ENCODE results near the gene PIAS4.
"Not testable (repeated sequence)": the region's sequence is repeated elsewhere in the genome, so short reads cannot be mapped to it uniquely, and the experiment has no call there.

The PIAS4 gene, protein sequence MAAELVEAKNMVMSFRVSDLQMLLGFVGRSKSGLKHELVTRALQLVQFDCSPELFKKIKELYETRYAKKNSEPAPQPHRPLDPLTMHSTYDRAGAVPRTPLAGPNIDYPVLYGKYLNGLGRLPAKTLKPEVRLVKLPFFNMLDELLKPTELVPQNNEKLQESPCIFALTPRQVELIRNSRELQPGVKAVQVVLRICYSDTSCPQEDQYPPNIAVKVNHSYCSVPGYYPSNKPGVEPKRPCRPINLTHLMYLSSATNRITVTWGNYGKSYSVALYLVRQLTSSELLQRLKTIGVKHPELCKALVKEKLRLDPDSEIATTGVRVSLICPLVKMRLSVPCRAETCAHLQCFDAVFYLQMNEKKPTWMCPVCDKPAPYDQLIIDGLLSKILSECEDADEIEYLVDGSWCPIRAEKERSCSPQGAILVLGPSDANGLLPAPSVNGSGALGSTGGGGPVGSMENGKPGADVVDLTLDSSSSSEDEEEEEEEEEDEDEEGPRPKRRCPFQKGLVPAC

GRCh38 chr19:4007021-4007835 lies at the start of gene PIAS4:
Gene PIAS4 (plus strand): TSS chr19:4007736. CDS start chr19:4007761, 25 bp downstream.
- peak; percentile 87 to 96 for DNase-seq (ENCODE audit: low read depth in 2 of 2)

DNA sequence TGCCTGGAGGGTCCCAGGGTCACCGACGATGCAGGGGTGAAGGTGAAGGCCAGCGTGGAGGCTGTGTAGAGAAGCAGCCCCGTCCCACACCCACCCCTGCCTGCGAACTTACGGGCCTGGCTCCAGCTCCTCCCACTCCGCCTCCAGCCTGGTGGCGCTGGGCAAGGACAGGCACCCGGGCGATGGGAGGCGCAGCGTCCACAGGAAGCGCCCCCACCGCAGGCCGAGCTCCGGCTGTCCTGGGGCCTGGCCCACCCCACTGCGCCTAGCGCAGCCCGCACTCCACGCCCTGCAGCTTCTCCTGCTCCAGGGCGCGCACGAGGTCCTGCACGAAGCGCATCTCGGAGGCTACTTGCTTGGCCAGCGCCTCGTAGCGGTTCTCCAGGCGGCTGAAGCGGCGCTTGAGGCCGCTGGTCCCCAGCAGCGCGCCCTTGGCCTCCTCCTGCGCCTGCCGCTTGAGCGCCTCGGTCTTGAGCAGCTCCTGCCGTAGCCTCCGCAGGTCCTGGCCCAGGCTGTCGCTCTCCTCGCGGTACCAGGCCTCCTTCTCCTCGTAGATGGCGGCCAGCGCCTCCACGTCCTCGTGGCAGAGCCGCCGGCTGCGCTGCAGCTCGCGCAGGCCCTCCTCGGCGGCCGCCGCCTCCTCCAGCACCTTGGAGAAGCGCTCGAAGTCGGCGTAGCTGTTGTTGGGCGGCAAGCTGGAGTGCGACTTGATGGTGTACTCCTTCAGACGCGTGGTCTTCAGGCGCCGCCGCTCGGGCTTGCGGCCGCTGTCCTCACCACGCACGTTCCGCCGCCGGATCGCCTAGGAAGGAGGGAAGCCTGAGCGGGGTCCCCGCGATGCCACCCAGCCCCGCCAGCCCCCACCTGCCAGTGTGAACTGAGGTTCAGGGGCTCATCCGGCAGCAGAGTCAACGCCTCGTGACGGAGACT lies 48.4 kb upstream of the PIAS4 start:
- no peak for DNase-seq (ENCODE audit: low read depth in 2 of 2)

- DNase-seq (ENCODE audit: low read depth in 2 of 2), result no peak
Observed at GRCh38 chr19:3959766-3960131, 47.8 kb upstream of the PIAS4 start.

GRCh38 chr19:3961007-3961406 lies 46.5 kb upstream of the PIAS4 start:
- DNase-seq (ENCODE audit: low read depth in 2 of 2), result no peak

GRCh38 chr19:3963458-3964255 lies 43.9 kb upstream of the PIAS4 start:
- no peak for DNase-seq (ENCODE audit: low read depth in 2 of 2)

DNA sequence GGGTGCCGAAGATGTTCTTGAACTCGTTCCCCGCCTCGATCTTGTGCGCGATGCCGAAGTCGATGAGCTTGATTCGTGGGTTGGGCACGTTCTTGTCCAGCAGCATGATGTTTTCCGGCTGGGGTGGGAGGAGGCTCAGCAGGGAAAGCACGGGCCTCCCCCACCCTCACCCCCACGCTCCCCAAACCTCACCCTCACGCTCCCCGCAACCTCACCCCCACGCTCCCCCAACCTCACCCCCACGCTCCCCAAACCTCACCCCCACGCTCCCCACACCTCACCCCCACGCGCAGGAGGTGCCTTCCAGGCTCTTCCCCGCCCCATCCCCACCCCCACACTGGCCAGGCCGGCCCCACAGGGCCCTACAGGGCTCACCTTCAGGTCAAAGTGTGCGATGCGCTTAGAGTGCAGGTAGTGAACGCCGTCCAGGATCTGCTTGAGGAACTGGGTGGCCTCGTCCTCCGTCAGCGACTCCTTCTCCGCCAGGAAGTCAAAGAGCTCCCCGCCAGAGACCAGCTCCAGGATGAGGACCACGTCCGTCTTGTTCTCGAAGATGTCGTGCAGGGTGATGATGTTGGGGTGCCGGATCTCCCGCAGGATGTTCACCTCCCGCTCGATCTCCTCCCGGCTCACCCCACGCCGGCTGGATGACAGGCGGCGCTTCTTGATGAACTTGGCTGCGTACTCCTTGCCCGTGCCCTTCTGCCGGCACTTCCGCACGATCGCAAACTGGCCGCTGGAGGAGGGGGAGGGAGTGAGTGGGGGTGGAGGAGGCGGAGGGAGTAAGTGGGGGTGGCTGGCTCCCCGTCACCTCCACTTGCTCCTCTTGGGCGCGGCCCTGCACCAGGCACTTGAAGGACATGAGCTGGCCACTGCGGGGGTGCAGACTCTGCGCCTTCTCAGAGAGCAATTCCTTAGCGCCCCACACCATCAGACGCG lies 43.0 kb upstream of the PIAS4 start:
- no peak for DNase-seq (ENCODE audit: low read depth in 2 of 2)

GRCh38 chr19:3966051-3967017 lies 41.2 kb upstream of the PIAS4 start:
- DNase-seq (ENCODE audit: low read depth in 2 of 2), result no peak

GRCh38 chr19:3967983-3968382 lies 39.6 kb upstream of the PIAS4 start:
- not testable (repeated sequence) for DNase-seq (ENCODE audit: low read depth in 2 of 2)

DNA sequence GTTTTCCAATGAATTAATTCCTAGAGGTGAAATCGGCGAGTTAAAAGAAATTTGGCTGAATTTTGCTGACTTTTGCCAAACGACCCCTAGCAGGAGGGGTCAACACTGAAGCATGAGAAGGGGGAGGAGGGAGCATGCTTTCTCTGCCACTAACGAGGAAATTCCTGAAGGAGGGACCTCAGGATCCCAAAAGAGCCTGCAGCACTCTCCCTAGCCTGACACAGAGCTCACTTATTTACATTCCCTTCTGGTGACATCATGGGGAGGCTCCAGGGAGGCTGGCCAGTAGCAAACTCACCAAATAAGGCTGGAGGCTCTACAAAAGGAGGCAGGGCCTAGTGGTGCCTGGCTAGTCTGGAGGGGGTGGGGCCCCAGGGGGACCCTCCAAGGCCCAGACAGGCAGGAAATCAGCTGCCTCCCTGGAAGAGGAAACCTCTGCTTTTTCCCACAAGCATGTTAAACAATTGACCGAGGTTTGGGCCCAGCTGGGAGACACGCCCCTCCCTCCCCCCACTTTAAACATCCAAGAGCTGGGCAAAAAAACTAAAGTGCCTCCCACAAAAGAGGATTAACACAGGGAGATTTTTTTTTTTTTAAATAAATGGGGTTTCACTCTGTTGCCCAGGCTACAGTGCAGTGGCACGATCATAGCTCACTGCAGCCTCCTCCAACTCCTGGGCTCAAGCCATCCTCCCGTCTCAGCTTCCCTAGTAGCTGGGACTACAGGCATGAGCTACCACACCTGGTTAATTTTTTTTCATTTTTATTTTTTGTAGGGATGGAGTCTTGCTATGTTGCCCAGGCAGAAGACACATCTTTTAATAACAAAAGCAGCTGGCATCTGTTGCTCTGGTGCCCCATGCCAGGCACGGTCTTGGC lies 38.7 kb upstream of the PIAS4 start:
- DNase-seq (ENCODE audit: low read depth in 2 of 2), result no peak

GRCh38 chr19:3969435-3970312 lies 37.9 kb upstream of the PIAS4 start:
- no peak for DNase-seq (ENCODE audit: low read depth in 2 of 2)

DNA sequence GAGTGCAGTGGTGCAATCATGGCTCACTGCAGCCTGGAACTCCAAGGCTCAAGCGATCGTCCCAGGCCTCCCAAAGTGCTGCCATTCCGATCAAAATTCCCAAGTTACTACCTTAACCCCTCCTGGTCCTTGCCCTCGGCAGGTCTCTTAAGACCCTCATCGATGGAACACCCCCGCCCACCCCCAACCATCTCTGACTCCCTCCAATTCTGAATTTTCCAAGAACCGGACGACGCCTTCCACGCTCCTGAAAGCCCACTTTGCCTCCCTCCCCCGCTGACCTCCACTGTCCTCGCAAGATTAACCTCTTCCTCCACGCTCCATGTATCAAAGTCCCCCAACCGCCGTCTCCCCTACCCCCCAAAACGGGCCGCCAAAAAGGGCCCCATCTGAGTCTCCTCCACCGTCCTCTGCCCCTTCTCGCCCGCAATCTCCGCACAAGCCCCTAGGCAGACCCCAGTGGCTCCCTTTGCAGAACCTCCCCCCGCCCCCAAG lies 37.2 kb upstream of the PIAS4 start:
- no peak for DNase-seq (ENCODE audit: low read depth in 2 of 2)

DNA sequence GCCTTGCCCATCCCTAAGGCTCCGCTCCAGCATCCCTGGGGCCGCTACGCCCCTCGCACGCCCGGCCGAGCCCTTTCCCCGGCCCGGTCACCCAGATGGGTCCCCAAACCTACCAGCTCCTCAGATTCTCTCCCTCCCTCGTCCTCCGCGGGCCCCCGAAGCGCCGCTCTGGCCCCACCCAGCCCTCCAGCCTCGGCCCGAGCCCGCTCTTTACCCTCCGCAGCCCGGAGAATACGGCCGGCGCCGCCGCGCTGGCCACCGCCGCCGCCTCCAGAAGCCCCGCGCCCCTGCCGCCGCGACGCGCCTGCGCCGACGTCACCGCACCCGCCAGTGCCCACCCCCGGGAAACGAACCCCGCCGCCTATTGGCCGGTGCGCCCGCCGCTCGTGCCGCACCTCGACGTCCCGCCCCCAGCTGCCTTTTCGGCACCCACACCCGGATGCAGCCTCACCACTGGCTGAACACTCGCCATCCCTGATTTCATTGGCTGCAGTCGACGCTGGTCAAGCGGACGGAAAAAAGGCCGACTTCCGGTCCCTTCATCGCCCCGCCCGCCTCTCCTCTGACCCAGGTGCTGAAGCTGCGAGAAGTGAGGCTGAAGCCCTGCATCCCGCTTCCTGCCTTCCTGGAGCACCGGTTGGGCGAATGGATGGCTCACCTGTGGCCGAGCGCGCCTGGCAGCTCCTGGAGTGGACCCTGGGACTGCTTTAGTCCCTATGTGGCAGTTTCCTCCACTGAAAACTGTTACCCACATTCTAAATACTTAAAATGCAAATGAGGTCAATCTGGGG lies 36.5 kb upstream of the PIAS4 start, which contains the start of gene DAPK3:
TSS of gene DAPK3 (minus strand) at position 292 of the 791 bp plus-strand sequence. CDS start 1,364 bp downstream, outside the sequence.
- DNase-seq (ENCODE audit: low read depth in 2 of 2), result peak; percentile 90 to 95

- DNase-seq (ENCODE audit: low read depth in 2 of 2), result no peak
Observed at GRCh38 chr19:3975144-3975543, 32.4 kb upstream of the PIAS4 start.

- no peak for DNase-seq (ENCODE audit: low read depth in 2 of 2)
Observed at GRCh38 chr19:3975637-3976087, 31.9 kb upstream of the PIAS4 start.
